Measurements from ENCODE around the gene DLG4.

Gene DLG4

GRCh38 chr17:7176107-7176840 is 43.4 kb downstream of the DLG4 start (continued):
- TF ChIP-seq, protein P1, sequence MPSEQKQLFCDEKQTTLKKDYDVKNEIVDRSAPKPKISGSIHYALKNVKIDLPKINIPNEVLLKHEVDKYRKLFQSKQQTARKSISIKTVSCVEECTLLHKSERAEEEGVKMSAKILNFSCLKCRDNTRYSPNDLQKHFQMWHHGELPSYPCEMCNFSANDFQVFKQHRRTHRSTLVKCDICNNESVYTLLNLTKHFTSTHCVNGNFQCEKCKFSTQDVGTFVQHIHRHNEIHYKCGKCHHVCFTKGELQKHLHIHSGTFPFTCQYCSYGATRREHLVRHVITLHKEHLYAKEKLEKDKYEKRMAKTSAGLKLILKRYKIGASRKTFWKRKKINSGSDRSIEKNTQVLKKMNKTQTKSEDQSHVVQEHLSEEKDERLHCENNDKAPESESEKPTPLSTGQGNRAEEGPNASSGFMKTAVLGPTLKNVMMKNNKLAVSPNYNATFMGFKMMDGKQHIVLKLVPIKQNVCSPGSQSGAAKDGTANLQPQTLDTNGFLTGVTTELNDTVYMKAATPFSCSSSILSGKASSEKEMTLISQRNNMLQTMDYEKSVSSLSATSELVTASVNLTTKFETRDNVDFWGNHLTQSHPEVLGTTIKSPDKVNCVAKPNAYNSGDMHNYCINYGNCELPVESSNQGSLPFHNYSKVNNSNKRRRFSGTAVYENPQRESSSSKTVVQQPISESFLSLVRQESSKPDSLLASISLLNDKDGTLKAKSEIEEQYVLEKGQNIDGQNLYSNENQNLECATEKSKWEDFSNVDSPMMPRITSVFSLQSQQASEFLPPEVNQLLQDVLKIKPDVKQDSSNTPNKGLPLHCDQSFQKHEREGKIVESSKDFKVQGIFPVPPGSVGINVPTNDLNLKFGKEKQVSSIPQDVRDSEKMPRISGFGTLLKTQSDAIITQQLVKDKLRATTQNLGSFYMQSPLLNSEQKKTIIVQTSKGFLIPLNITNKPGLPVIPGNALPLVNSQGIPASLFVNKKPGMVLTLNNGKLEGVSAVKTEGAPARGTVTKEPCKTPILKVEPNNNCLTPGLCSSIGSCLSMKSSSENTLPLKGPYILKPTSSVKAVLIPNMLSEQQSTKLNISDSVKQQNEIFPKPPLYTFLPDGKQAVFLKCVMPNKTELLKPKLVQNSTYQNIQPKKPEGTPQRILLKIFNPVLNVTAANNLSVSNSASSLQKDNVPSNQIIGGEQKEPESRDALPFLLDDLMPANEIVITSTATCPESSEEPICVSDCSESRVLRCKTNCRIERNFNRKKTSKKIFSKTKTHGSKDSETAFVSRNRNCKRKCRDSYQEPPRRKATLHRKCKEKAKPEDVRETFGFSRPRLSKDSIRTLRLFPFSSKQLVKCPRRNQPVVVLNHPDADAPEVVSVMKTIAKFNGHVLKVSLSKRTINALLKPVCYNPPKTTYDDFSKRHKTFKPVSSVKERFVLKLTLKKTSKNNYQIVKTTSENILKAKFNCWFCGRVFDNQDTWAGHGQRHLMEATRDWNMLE (tag by site-specific recombination; conservative IDR thresholded peaks at IDR 0.05; ENCODE audit: low read depth) = no peak
- TF ChIP-seq ZNF274 (IDR thresholded peaks at IDR 0.05; ENCODE audit: low read length) (no peak), ZNF274 (tag by site-specific recombination; IDR thresholded peaks at IDR 0.05; ENCODE audit: borderline replicate concordance) (no peak), GFI1B (tag by site-specific recombination; IDR thresholded peaks at IDR 0.05) (no peak), ZNF221 (tag by site-specific recombination; IDR thresholded peaks at IDR 0.05; ENCODE audit: borderline replicate concordance) (no peak), KLF7 (tag by site-specific recombination; IDR thresholded peaks at IDR 0.05; ENCODE audit: borderline replicate concordance) (no peak), ZBTB1 (tag by site-specific recombination; IDR thresholded peaks at IDR 0.05) (no peak), AEBP2 (tag by site-specific recombination; IDR thresholded peaks at IDR 0.05; ENCODE audit: borderline replicate concordance) (no peak), TCF7L2 (IDR thresholded peaks at IDR 0.05; ENCODE audit: borderline replicate concordance, low read depth, low read length) (no peak), ZNF23 (tag by site-specific recombination; IDR thresholded peaks at IDR 0.05; ENCODE audit: borderline replicate concordance) (0 out of 2 replicates have a peak, but pooled peaks have one; percentile 35), ZBTB20 (tag by site-specific recombination; IDR thresholded peaks at IDR 0.05) (no peak; the same call in 1 of the 2 replicates), SP2 (tag by site-specific recombination; IDR thresholded peaks at IDR 0.05) (no peak), ZSCAN16 (tag by site-specific recombination; IDR thresholded peaks at IDR 0.05) (0 out of 2 replicates have a peak, but pooled peaks have one; percentile 13), ZNF777 (tag by site-specific recombination; IDR thresholded peaks at IDR 0.05; ENCODE audit: borderline replicate concordance) (no peak), KLF16 (tag by site-specific recombination; IDR thresholded peaks at IDR 0.05) (no peak), KLF10 (tag by site-specific recombination; IDR thresholded peaks at IDR 0.05) (no peak), ZNF19 (tag by site-specific recombination; IDR thresholded peaks at IDR 0.05; ENCODE audit: low read depth) (no peak), ZNF830 (tag by site-specific recombination; IDR thresholded peaks at IDR 0.05; ENCODE audit: low read depth) (no peak), ZSCAN23 (tag by site-specific recombination; IDR thresholded peaks at IDR 0.05) (peak; percentile 59; the same call in 1 of the 2 replicates), ZNF394 (tag by site-specific recombination; IDR thresholded peaks at IDR 0.05; ENCODE audit: borderline replicate concordance) (no peak), ZNF621 (tag by site-specific recombination; IDR thresholded peaks at IDR 0.05) (no peak)
- TF ChIP-seq, protein P2, sequence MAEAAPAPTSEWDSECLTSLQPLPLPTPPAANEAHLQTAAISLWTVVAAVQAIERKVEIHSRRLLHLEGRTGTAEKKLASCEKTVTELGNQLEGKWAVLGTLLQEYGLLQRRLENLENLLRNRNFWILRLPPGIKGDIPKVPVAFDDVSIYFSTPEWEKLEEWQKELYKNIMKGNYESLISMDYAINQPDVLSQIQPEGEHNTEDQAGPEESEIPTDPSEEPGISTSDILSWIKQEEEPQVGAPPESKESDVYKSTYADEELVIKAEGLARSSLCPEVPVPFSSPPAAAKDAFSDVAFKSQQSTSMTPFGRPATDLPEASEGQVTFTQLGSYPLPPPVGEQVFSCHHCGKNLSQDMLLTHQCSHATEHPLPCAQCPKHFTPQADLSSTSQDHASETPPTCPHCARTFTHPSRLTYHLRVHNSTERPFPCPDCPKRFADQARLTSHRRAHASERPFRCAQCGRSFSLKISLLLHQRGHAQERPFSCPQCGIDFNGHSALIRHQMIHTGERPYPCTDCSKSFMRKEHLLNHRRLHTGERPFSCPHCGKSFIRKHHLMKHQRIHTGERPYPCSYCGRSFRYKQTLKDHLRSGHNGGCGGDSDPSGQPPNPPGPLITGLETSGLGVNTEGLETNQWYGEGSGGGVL (tag by site-specific recombination; IDR thresholded peaks at IDR 0.05) = peak; percentile 61
- TF ChIP-seq, protein P3, sequence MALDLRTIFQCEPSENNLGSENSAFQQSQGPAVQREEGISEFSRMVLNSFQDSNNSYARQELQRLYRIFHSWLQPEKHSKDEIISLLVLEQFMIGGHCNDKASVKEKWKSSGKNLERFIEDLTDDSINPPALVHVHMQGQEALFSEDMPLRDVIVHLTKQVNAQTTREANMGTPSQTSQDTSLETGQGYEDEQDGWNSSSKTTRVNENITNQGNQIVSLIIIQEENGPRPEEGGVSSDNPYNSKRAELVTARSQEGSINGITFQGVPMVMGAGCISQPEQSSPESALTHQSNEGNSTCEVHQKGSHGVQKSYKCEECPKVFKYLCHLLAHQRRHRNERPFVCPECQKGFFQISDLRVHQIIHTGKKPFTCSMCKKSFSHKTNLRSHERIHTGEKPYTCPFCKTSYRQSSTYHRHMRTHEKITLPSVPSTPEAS (tag by site-specific recombination; IDR thresholded peaks at IDR 0.05) = peak; percentile 71; the same call in 1 of the 2 replicates
- TF ChIP-seq, protein P4, sequence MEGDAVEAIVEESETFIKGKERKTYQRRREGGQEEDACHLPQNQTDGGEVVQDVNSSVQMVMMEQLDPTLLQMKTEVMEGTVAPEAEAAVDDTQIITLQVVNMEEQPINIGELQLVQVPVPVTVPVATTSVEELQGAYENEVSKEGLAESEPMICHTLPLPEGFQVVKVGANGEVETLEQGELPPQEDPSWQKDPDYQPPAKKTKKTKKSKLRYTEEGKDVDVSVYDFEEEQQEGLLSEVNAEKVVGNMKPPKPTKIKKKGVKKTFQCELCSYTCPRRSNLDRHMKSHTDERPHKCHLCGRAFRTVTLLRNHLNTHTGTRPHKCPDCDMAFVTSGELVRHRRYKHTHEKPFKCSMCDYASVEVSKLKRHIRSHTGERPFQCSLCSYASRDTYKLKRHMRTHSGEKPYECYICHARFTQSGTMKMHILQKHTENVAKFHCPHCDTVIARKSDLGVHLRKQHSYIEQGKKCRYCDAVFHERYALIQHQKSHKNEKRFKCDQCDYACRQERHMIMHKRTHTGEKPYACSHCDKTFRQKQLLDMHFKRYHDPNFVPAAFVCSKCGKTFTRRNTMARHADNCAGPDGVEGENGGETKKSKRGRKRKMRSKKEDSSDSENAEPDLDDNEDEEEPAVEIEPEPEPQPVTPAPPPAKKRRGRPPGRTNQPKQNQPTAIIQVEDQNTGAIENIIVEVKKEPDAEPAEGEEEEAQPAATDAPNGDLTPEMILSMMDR (tag by site-specific recombination; IDR thresholded peaks at IDR 0.05) = no peak
- TF ChIP-seq, protein P5, sequence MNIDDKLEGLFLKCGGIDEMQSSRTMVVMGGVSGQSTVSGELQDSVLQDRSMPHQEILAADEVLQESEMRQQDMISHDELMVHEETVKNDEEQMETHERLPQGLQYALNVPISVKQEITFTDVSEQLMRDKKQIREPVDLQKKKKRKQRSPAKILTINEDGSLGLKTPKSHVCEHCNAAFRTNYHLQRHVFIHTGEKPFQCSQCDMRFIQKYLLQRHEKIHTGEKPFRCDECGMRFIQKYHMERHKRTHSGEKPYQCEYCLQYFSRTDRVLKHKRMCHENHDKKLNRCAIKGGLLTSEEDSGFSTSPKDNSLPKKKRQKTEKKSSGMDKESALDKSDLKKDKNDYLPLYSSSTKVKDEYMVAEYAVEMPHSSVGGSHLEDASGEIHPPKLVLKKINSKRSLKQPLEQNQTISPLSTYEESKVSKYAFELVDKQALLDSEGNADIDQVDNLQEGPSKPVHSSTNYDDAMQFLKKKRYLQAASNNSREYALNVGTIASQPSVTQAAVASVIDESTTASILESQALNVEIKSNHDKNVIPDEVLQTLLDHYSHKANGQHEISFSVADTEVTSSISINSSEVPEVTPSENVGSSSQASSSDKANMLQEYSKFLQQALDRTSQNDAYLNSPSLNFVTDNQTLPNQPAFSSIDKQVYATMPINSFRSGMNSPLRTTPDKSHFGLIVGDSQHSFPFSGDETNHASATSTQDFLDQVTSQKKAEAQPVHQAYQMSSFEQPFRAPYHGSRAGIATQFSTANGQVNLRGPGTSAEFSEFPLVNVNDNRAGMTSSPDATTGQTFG (tag by site-specific recombination; IDR thresholded peaks at IDR 0.05; ENCODE audit: borderline replicate concordance) = peak; percentile 54

Measured in HEK293 (cell line).